Skeletal muscle satellite cell (primary cell): Measurements from ENCODE around the gene TLCD2.
"Not testable (repeated sequence)": the region's sequence is repeated elsewhere in the genome, so short reads cannot be mapped to it uniquely, and the experiment has no call there.

Source experiments
- H3K27me3 ChIP-seq: 2 replicates; pipeline ENCODE4 v1.7.0; 2013; ENCODE audit warnings: low read length; ENCODE audit not compliant: control insufficient read depth, insufficient read depth
- H3K36me3 ChIP-seq: 2 replicates; pipeline ENCODE4 v1.7.0; 2013; ENCODE audit warnings: mild to moderate bottlenecking, control low read depth, low read length; ENCODE audit not compliant: insufficient read depth
- H3K4me1 ChIP-seq: 2 replicates; pipeline ENCODE4 v1.7.0; 2013; ENCODE audit warnings: low read length; ENCODE audit not compliant: control insufficient read depth, insufficient read depth
- H3K4me2 ChIP-seq: 2 replicates; pipeline ENCODE4 v1.7.0; 2013; ENCODE audit warnings: mild to moderate bottlenecking, low read length
- H3K4me3 ChIP-seq: 2 replicates; pipeline ENCODE4 v1.7.0; 2013; ENCODE audit warnings: low read length
- H3K9ac ChIP-seq: 2 replicates; pipeline ENCODE4 v1.7.0; 2013; ENCODE audit warnings: mild to moderate bottlenecking, low read depth, low read length, moderate library complexity
- H3K9me3 ChIP-seq: replicated peaks from 2 replicates; pipeline ENCODE4 v1.7.0; 2013; ENCODE audit warnings: mild to moderate bottlenecking, control low read depth, low read length

Gene TLCD2

GRCh38 chr17:1658100-1658499 lies 52.1 kb downstream of the TLCD2 start:
- Histone ChIP-seq H3K4me2 (no peak overlapping the region), H3K4me1 (no peaks in the 10 kb centered on the region), H3K9ac (no peak overlapping the region), H3K36me3 (peaks cover 82% of the 10 kb centered on the region), H3K4me3 (no peak overlapping the region), H3K9me3 (no peaks in the 10 kb centered on the region), H3K27me3 (no peaks in the 10 kb centered on the region)

- Histone ChIP-seq H3K9me3 (no peaks in the 10 kb centered on the region), H3K4me1 (peaks cover 13% of the 10 kb centered on the region), H3K9ac (no peak overlapping the region), H3K36me3 (peaks cover 76% of the 10 kb centered on the region), H3K4me3 (no peak overlapping the region), H3K27me3 (no peaks in the 10 kb centered on the region), H3K4me2 (no peak overlapping the region)
Measured at GRCh38 chr17:1653735-1654134, 56.4 kb downstream of the TLCD2 start.

DNA sequence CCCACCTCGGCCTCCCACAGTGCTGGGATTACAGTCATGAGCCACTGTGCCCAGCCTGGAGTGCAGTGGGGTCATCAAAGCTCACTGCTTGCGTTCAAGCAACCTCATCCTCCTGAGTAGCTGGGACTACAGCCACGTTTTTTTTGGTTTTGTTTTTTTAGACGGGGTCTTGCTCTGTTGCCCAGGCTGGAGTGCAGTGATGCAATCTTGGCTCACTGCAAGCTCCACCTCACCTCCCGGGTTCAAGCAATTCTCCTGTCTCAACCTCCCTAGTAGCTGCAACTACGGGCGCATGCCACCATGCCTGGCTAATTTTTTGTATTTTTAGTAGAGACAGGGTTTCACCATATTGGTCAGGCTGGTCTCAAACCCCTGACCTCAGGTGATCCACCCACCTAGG lies 57.4 kb downstream of the TLCD2 start:
- Histone ChIP-seq H3K36me3 (peaks cover 67% of the 10 kb centered on the region), H3K4me1 (peaks cover 21% of the 10 kb centered on the region)
- H3K9ac ChIP-seq, H3K4me3 ChIP-seq, H3K27me3 ChIP-seq, H3K9me3 ChIP-seq, H3K4me2 ChIP-seq: not testable (repeated sequence)
